Stimulated activated CD4-positive, alpha-beta T cell treated with anti-CD3 and anti-CD28 coated beads, Interleukin-15, amount 100 ng/mL, for 1 hour (primary cell): Measurements from ENCODE around the gene PRSS1.

Experiments used
- DNase-seq, 2 donors: peaks; one replicate each; pipeline ENCODE4 v3.0.0-alpha.2; 2020; ENCODE audit warnings: low read depth in 1 of 2, low spot score in 1 of 2

The PRSS1 gene

DNA sequence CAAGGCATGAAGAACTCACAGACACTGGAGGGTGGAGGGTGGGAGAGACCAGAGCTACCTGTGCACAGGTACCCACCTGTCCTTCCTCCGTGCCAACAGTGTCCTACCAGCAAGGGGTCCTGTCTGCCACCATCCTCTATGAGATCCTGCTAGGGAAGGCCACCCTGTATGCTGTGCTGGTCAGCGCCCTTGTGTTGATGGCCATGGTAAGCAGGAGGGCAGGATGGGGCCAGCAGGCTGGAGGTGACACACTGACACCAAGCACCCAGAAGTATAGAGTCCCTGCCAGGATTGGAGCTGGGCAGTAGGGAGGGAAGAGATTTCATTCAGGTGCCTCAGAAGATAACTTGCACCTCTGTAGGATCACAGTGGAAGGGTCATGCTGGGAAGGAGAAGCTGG, 43.3 kb downstream of the PRSS1 start:
- no peak for DNase-seq

DNA sequence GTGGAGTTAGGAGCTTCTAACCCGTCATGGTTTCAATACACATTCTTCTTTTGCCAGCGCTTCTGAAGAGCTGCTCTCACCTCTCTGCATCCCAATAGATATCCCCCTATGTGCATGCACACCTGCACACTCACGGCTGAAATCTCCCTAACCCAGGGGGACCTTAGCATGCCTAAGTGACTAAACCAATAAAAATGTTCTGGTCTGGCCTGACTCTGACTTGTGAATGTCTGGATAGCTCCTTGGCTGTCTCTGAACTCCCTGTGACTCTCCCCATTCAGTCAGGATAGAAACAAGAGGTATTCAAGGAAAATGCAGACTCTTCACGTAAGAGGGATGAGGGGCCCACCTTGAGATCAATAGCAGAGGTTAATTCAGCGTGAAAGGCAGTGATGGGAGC, 43.9 kb downstream of the PRSS1 start:
- no peak for DNase-seq

- no peak for DNase-seq
These were observed 46.1 kb downstream of the PRSS1 start for GRCh38 chr7:142795339-142795863.

- DNase-seq: no peak
These were observed 46.8 kb downstream of the PRSS1 start for GRCh38 chr7:142796001-142796500.

DNA sequence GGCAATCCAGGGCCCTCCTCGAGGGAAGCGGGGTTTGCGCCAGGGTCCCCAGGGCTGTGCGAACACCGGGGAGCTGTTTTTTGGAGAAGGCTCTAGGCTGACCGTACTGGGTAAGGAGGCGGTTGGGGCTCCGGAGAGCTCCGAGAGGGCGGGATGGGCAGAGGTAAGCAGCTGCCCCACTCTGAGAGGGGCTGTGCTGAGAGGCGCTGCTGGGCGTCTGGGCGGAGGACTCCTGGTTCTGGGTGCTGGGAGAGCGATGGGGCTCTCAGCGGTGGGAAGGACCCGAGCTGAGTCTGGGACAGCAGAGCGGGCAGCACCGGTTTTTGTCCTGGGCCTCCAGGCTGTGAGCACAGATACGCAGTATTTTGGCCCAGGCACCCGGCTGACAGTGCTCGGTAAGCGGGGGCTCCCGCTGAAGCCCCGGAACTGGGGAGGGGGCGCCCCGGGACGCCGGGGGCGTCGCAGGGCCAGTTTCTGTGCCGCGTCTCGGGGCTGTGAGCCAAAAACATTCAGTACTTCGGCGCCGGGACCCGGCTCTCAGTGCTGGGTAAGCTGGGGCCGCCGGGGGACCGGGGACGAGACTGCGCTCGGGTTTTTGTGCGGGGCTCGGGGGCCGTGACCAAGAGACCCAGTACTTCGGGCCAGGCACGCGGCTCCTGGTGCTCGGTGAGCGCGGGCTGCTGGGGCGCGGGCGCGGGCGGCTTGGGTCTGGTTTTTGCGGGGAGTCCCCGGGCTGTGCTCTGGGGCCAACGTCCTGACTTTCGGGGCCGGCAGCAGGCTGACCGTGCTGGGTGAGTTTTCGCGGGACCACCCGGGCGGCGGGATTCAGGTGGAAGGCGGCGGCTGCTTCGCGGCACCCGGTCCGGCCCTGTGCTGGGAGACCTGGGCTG, 47.5 kb downstream of the PRSS1 start:
- DNase-seq: no peak

DNA sequence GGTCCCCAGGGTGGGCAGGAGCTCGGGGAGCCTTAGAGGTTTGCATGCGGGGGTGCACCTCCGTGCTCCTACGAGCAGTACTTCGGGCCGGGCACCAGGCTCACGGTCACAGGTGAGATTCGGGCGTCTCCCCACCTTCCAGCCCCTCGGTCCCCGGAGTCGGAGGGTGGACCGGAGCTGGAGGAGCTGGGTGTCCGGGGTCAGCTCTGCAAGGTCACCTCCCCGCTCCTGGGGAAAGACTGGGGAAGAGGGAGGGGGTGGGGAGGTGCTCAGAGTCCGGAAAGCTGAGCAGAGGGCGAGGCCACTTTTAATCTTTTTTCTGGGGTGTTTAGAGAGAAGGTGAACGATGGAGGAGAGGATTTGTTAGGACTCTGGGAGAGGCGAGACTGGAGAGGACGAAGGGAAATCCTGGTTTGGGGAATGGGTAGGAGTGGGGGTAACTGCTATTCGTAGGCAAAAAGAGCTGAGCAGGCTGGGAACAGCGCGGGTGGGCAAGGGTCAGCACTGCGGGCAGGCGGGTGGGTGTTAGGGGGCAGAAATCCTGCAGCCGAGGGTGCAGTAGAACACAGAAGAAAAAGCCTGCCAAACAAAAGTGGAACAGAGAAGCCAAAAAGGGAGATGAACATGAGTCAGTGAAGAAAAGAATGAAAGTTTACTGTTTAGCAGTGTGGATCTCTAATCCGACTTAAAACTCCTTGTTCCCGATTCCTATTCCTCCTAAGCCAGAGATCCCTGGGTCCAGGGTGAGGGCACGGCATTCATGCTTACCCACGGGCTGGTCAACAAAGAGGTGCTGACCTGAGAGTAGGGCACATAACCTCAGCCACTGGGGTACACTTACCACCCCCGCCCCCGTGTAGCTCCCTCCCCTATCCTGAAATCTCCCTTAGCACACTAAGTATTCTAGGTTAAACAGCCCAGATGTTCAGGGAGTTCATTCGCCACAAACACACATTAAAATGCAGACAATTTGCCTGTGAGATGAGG, 48.4 kb downstream of the PRSS1 start:
- DNase-seq: no peak

GRCh38 chr7:142798451-142799436, 49.5 kb downstream of the PRSS1 start:
- no peak for DNase-seq

- DNase-seq: no peak
These were observed 50.2 kb downstream of the PRSS1 start for GRCh38 chr7:142799437-142799835.

DNA sequence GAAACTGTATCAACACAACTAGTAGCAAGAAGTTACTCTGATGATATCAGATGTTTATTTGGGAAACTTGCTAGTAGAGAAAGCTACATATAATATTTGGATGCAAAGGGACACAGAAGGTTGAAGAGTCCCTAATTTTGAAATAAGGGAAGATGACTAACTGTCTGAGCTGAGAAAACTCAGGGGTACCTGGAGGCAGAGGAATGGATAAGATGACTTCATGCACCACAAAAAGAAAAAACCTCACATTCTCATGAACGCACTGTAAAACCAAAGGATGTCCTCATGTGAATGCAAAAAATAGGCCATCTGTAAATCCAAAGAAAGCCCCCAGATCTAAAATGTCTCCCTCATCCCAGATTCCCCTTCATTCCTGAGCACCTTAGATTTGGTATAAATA, 50.8 kb downstream of the PRSS1 start:
- no peak for DNase-seq

DNA sequence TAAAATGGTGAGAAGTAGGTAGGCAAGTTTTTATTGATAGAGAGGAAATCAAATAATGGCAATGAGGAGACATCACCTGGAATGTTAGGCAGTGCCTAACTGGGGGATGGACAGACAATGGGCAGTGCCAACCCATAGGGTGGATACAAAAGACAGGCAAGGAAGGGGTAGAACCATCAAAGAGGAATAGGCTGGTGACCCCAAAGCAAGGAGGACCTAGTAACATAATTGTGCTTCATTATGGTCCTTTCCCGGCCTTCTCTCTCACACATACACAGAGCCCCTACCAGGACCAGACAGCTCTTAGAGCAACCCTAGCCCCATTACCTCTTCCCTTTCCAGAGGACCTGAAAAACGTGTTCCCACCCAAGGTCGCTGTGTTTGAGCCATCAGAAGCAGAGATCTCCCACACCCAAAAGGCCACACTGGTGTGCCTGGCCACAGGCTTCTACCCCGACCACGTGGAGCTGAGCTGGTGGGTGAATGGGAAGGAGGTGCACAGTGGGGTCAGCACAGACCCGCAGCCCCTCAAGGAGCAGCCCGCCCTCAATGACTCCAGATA, 51.5 kb downstream of the PRSS1 start:
- no peak for DNase-seq

- DNase-seq: no peak
These were observed 52.5 kb downstream of the PRSS1 start for GRCh38 chr7:142801601-142802295.

DNA sequence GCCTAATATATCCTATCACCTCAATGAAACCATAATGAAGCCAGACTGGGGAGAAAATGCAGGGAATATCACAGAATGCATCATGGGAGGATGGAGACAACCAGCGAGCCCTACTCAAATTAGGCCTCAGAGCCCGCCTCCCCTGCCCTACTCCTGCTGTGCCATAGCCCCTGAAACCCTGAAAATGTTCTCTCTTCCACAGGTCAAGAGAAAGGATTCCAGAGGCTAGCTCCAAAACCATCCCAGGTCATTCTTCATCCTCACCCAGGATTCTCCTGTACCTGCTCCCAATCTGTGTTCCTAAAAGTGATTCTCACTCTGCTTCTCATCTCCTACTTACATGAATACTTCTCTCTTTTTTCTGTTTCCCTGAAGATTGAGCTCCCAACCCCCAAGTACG, 53.0 kb downstream of the PRSS1 start:
- DNase-seq: no peak
